Keratinocyte (primary cell): ENCODE data around the gene CNTF. TPM values are rescaled to one million over a fixed set of nuclear protein-coding genes. Genes with fewer than 3 reads are reported as not detected.

Experiments used
- DNase-seq: peaks from one replicate; pipeline ENCODE4 v3.0.0-alpha.2; 2011; ENCODE audit warnings: low read depth, missing footprints, low spot score
- FAIRE-seq: peaks from 2 replicates; lab custom pipeline; 2011; peaks lifted over from hg19 to GRCh38; lab: Jason Lieb, UNC
- H2AFZ ChIP-seq: 2 replicates; pipeline ENCODE4 v1.6.0; 2012; ENCODE audit warnings: low read length, control low read depth, inconsistent platforms; ENCODE audit not compliant: control insufficient read depth
- H3K27ac ChIP-seq: 2 replicates; pipeline ENCODE4 v1.5.1; 2011; ENCODE audit warnings: low read length; ENCODE audit not compliant: control insufficient read depth, insufficient read depth
- H3K27me3 ChIP-seq: 3 replicates; pipeline ENCODE4 v1.6.0; 2011; ENCODE audit warnings: low read length; ENCODE audit not compliant: control insufficient read depth, insufficient read depth; ENCODE audit errors: extremely low read depth
- H3K36me3 ChIP-seq, 2 experiments: 2 replicates in 1 of 2; 3 replicates in 1 of 2; pipeline ENCODE4 v1.5.1; 2011; ENCODE audit warnings: low read length in 2 of 2, mild to moderate bottlenecking in 1 of 2; ENCODE audit not compliant: control insufficient read depth in 2 of 2, insufficient read depth in 2 of 2; ENCODE audit errors: extremely low read depth in 1 of 2
- H3K4me1 ChIP-seq: 3 replicates; pipeline ENCODE4 v1.5.1; 2011; ENCODE audit warnings: low read length; ENCODE audit not compliant: control insufficient read depth, insufficient read depth; ENCODE audit errors: extremely low read depth
- H3K4me2 ChIP-seq: 3 replicates; pipeline ENCODE4 v1.6.0; 2011; ENCODE audit warnings: low read depth, low read length; ENCODE audit not compliant: control insufficient read depth, insufficient read depth; ENCODE audit errors: extremely low read depth
- H3K4me3 ChIP-seq, 3 experiments: fragments of 200-600 bp in 1 of 3; sonication (generic) in 1 of 3; 2 replicates in 2 of 3; 3 replicates in 1 of 3; pipeline ENCODE4 v1.5.1; 2011 to 2016; ENCODE audit warnings: low read length in 3 of 3, mild to moderate bottlenecking in 3 of 3, control low read depth in 2 of 3, inconsistent platforms in 1 of 3, low read depth in 1 of 3, mixed read lengths in 1 of 3, mixed run types in 1 of 3, moderate library complexity in 1 of 3; ENCODE audit not compliant: control insufficient read depth in 2 of 3, insufficient read depth in 2 of 3; ENCODE audit errors: extremely low read depth in 1 of 3
- H3K79me2 ChIP-seq: 2 replicates; pipeline ENCODE4 v1.6.0; 2012; ENCODE audit warnings: low read length; ENCODE audit not compliant: control insufficient read depth, insufficient read depth
- H3K9ac ChIP-seq: 3 replicates; pipeline ENCODE4 v1.6.0; 2011; ENCODE audit warnings: low read length; ENCODE audit not compliant: control insufficient read depth, insufficient read depth; ENCODE audit errors: extremely low read depth
- H3K9me1 ChIP-seq: 3 replicates; pipeline ENCODE4 v1.6.0; 2011; ENCODE audit warnings: low read length; ENCODE audit not compliant: control insufficient read depth, insufficient read depth; ENCODE audit errors: extremely low read depth
- H3K9me3 ChIP-seq: 2 replicates; pipeline ENCODE4 v1.5.1; 2012; ENCODE audit warnings: low read depth, low read length; ENCODE audit not compliant: control insufficient read depth
- H4K20me1 ChIP-seq: 3 replicates; pipeline ENCODE4 v1.6.0; 2011; ENCODE audit warnings: low read length; ENCODE audit not compliant: control insufficient read depth, insufficient read depth; ENCODE audit errors: extremely low read depth
- EZH2 ChIP-seq: IDR thresholded peaks from one replicate; pipeline ENCODE4 v1.6.1; 2012; ENCODE audit warnings: inconsistent platforms, mild to moderate bottlenecking, low read length, moderate library complexity
- dilution Hi-C: fragments of 300-500 bp; cut with MboI; formaldehyde crosslinking; loops from one replicate; pipeline ENCODE4 v1.7.0; 2020; ENCODE audit warnings: low sequenced_read_pairs; ENCODE audit not compliant: extremely low pct_ligation_motif_present
- polyA plus RNA-seq, 5 experiments: library from polyadenylated mRNA; depleted of rRNA in 3 of 5; stranded (reverse) in 3 of 5; stranded (forward) in 1 of 5; unstranded in 1 of 5; fragments of >200 nt; gene quantifications; 1 replicate in 1 of 5; 2 replicates in 3 of 5; 3 replicates in 1 of 5; pipeline versions ENCODE4 v1.2.1 to v1.2.3, GENCODE V29; 2011 to 2012; ENCODE audit warnings: missing spikeins in 2 of 5, low read depth in 1 of 5, low replicate concordance in 1 of 5
- TF ChIP-seq, protein P1 (sequence below), 3 experiments: IDR thresholded peaks in 1 of 3; conservative IDR thresholded peaks in 1 of 3; optimal IDR thresholded peaks in 1 of 3; 2 replicates in 2 of 3; 3 replicates in 1 of 3; pipeline versions ENCODE3 to v1.5.1; 2011; ENCODE audit warnings: low read length in 3 of 3, mild to moderate bottlenecking in 3 of 3, moderate library complexity in 2 of 3, control low read depth in 1 of 3, inconsistent platforms in 1 of 3; ENCODE audit not compliant: insufficient read depth in 2 of 3; ENCODE audit errors: extremely low read depth in 1 of 3

Gene CNTF
- polyA plus RNA-seq, 1 donor (not counting 4 experiments of a cell fraction or from before 2014, with no cell fraction given) = 1.9 TPM

DNA sequence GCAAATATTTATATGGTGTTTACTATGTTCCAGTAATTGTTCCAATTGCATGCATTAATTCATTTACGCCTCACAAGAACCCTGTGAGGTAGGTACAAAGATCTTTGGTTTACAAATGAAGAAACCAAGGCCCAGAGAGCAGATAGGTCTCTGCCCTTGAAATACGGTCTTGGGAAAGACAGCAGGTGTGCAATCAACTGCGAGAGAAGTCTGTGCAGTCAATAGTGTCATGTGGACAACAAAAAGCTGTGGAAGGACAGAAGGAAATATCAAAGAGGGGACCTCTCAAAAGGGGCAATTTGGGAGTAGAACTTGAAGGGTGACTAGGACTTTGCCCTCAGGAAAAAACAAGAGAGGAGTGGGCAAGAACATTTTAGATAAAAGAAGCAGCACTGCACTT is 8.9 kb downstream of the CNTF start:
- Histone ChIP-seq H3K9me1 (no peaks in the 10 kb centered on the region), H3K4me2 (no peak overlapping the region), H3K4me1 (peaks cover 35% of the 10 kb centered on the region), H3K36me3 (no peaks in the 10 kb centered on the region), H2AFZ (no peak overlapping the region), H3K4me3 (no peak overlapping the region), H3K79me2 (no peaks in the 10 kb centered on the region), H3K27me3 (no peaks in the 10 kb centered on the region), H3K9ac (no peak overlapping the region), H3K27ac (no peak overlapping the region), H4K20me1 (no peaks in the 10 kb centered on the region), H3K9me3 (no peaks in the 10 kb centered on the region)
- TF ChIP-seq, protein P1, sequence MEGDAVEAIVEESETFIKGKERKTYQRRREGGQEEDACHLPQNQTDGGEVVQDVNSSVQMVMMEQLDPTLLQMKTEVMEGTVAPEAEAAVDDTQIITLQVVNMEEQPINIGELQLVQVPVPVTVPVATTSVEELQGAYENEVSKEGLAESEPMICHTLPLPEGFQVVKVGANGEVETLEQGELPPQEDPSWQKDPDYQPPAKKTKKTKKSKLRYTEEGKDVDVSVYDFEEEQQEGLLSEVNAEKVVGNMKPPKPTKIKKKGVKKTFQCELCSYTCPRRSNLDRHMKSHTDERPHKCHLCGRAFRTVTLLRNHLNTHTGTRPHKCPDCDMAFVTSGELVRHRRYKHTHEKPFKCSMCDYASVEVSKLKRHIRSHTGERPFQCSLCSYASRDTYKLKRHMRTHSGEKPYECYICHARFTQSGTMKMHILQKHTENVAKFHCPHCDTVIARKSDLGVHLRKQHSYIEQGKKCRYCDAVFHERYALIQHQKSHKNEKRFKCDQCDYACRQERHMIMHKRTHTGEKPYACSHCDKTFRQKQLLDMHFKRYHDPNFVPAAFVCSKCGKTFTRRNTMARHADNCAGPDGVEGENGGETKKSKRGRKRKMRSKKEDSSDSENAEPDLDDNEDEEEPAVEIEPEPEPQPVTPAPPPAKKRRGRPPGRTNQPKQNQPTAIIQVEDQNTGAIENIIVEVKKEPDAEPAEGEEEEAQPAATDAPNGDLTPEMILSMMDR (optimal IDR thresholded peaks at IDR 0.05 in 1 of 3, IDR thresholded peaks at IDR 0.05 in 1 of 3, conservative IDR thresholded peaks at IDR 0.05 in 1 of 3; ENCODE audit: extremely low read depth in 1 of 3, insufficient read depth in 2 of 3, low read length in 3 of 3) = no peak
- TF ChIP-seq EZH2 = no peak
- no peak for DNase-seq
- no peak for FAIRE-seq
- dilution Hi-C loops = no loop called here

DNA sequence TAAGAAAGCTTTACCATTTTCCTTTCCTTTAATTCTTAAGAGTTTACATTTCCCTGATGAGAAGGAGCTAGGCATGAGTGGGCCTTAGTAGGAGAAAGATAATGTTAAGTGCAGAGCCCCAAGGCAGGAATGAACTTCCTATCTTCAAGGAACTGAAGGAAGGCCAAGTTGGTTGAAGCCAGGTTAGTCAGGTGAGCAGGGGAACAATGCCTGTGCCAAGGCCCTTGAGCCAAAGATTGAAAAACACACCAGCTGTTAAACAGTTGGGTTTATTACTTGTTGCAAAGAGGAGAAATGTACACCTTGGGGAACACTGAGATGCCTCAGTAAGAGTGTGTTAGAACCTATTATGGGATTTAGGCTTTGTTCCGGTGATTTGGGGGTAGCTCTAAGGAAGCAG is 10.0 kb downstream of the CNTF start:
- Histone ChIP-seq H2AFZ (no peak overlapping the region), H3K36me3 (no peaks in the 10 kb centered on the region), H3K9me3 (no peaks in the 10 kb centered on the region), H3K27me3 (no peaks in the 10 kb centered on the region), H4K20me1 (no peaks in the 10 kb centered on the region), H3K4me3 (no peak overlapping the region), H3K4me2 (no peak overlapping the region), H3K79me2 (no peaks in the 10 kb centered on the region), H3K27ac (no peak overlapping the region), H3K9me1 (no peaks in the 10 kb centered on the region), H3K9ac (no peak overlapping the region), H3K4me1 (peaks cover 25% of the 10 kb centered on the region)
- no peak for DNase-seq
- no peak for FAIRE-seq
- dilution Hi-C loops = no loop called here
- TF ChIP-seq, protein P1 (optimal IDR thresholded peaks at IDR 0.05 in 1 of 3, IDR thresholded peaks at IDR 0.05 in 1 of 3, conservative IDR thresholded peaks at IDR 0.05 in 1 of 3; ENCODE audit: extremely low read depth in 1 of 3, insufficient read depth in 2 of 3, low read length in 3 of 3) = no peak
- no peak for TF ChIP-seq EZH2
